NOMO-1 treated with dmso at 0.1 percent for 144 hours (cell line): ENCODE results near the gene PHF13.

Experiments used
- DNase-seq: peaks from one replicate; lab custom pipeline; 2025; ENCODE audit not compliant: unreplicated experiment; lab: John Stamatoyannopoulos, UW

Gene PHF13

DNA sequence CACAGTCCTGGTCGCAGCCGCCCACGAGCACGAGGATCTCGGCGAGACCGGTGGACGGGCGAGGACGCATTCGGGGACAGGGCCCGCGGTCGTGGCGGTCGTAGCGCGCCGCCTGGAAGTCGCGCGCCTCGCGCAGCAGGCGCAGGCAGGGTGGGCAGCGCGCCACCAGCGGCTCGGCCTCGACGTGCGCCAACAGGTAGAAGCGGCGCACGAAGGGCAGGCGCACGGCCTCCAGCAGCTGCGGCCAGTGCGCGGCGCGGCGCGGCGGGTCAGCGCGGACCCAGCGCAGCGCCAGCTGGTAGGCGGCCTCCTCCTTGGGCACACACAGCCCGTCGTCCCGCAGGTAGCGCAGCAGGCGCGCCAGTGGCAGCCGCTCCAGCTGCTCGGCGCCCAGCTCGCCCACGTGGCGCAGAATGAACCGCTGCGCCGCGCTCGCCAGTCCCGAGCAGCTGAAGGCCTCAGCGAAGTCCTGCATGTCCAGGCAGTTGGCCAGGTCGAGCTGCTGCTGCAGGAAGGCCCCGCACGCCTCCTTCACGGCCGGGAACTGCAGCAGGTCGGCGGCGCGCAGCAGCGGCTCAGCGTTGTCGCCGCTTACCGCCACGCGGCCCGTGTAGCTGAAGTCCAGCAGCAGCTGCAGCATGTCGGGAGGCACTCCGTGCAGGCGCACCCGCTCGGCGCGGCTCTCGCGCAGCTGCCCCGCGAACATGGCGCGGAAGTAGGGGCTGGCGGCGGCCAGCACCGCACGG is 11.4 kb upstream of the PHF13 start:
- no peak for DNase-seq

- peak; percentile 82 for DNase-seq
Measured at GRCh38 chr1:6602669-6603237, 10.8 kb upstream of the PHF13 start, which contains the start of gene KLHL21. TSS of gene KLHL21 (minus strand) at chr1:6602869. CDS start at chr1:6602817, 52 bp downstream.

DNA sequence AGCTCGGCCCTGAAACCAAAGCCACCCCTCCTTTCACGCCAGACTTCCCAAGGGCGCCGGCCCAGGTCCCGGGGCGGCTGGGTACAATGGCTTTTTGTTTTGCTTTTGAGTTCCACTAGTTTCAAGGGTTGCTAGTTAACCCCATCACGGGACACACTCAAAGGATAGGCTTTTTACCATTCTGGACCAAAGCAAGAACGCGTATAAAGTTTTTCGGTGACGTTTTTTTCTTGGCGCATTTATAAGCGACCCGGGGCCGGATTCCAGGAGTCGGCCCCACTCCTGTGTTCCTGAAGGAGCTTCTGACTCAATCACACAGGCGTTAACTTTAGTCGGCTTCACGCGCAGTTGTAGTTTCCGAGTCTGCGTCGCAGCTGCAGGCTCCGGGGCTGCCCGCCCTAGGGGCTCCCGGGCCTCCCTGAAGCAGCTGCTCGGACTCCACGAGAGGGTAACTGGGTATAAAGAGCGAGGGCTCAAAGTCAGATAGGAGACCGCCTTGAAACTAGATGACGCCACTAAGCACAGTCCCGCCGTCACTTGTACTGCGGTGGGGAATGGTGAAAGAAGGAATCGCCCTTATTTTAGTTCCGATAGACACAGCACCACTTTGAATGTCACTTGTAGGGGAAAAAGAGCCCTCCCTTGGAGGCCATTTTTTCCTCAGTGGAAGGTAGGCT is 10.2 kb upstream of the PHF13 start:
- no peak for DNase-seq

DNA sequence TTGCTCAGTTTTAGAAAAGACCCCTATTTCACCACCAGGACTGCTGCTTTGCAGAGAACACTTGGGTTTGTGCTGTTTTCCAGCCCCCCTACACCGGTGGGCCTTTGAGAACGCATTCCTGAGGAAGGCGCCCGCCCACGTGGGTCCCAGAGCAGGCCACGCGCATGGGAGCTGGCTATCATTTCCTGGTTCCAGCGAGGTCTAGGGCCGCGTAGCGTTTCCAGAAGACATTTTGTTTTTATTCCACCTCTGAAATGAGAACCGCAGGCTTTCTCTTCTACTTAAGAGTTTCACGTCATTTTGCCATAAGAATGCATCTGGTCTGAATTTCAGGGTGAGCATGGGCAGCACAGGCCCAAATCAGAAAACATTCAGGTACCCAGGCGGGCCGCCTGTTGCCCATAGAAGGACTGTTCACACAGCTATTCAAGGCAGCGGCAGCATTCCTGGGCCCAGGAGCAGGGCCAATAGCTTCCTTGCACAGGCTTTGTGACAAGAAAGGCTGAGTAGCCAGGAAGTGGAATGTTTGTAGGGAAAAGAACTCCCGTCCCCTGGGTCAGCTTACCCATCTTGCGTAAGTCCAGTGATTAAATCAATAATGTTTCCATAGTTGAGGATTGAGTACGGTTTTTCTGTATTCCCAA is 9.5 kb upstream of the PHF13 start:
- no peak for DNase-seq

GRCh38 chr1:6612641-6613360 is 730 bp upstream of the PHF13 start:
- no peak for DNase-seq

GRCh38 chr1:6614019-6614928 is 743 bp downstream of the PHF13 start:
- no peak for DNase-seq

DNA sequence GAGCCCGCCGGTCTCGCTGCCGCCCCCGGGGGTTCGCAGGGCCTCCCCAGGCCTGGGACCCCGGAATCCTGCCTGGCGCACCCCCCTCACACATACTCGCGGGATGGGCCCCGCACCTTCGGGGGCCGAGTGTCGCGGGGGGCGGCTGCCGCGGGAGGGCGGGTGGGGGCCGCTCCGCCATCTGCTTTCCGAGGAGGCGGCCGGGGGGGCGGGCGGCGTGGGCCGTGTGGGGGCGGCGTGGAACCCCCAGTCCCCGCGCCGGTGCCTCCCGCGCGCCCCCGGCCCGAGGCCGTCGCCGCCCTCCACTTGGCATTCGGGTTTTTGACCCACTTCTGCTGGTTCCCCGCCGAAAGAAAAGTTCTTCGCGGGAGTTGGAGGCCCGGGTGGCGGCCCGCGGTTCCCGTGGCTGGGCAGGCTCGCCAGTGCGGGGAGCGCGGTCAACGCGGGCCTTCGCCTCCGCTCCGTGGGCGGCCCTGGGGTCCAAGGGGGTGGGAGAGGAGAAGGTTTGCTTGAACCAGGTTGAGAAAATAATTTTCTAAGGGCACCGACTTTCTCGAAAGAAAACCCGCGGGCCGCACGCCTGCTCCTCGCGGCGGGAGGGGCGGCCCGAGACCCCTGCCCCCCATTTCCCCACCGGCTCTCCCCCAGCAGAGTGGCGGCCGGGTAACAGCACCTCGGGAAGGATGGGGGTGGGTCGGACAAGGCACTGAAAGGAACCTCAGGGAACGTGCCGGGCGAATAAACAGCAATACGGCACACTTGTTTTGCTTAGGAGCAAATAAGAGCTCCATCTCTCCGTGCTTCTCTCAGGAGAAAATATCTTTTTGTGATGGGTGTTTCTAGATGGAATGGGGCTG is 1.6 kb downstream of the PHF13 start:
- DNase-seq = no peak

- no peak for DNase-seq
Measured at GRCh38 chr1:6619045-6619444, 5.5 kb downstream of the PHF13 start.

- DNase-seq = no peak
Measured at GRCh38 chr1:6621429-6622391, 8.2 kb downstream of the PHF13 start.

- no peak for DNase-seq
Measured at GRCh38 chr1:6622396-6623152, 9.0 kb downstream of the PHF13 start.

DNA sequence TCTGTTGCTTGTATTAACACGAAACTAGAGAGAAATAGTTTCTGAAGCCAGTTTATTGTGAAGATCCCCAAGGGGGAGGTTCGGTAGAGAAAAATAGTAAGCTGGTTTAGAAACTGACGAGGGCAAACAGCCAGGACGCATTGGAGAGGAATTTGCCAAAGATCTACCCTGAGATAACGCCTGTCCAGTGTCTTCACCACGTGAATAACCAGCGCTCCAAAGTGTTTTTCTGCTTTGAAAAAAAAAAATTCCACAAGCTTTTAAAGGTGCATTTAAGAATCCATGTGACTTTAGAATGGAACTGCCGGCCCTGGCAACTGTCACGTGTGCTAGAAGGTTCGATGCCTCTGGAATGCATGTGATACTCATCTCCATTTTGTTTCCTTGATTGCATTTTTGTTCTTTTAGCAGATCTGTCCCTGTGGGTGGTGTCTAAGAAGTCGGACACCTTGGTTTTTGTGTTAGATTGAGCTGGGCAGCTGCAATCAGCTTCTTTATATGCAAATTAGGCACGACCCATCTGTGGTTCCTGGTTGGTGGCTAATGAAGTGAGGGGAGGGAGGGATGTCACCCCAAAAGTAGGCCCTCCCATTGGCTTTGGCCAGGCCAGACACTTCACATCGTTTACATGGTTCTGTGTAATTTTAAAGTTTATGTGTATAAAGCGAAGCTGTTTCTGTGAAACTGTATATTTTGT is 9.9 kb downstream of the PHF13 start:
- DNase-seq = no peak

GRCh38 chr1:6624710-6625583 is 11.4 kb downstream of the PHF13 start, which contains the start of gene THAP3:
TSS of gene THAP3 (plus strand) at chr1:6624868. CDS start at chr1:6625219, 351 bp downstream.
- DNase-seq = peak; percentile 45

DNA sequence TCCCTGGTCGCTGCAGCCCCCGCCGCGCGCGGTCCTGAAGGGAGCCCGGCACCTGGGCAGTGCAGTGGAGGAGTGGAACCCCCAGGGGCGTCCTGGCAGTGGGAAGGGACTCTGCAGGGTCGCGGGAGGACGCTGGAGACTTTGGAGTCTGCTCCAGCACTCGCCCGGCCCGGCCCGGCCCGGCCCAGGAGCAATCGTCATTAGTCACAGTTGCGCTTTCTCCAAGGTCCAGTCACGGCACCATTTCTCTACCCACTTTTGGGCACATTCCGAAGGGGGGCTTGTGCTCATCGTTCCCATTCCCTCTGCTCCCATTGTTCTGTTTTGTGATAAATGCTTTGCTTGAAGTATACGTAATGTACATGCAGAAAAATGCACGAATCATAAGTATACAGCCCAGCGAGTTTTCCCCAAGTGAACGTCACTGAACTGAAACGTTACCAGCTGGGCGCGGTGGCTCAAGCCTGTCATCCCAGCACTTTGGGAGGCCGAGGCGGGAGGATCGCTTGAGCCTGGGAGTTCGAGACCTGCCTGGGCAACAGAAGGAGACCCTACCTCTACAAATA is 12.1 kb downstream of the PHF13 start:
- DNase-seq = no peak

- DNase-seq = no peak
Measured at GRCh38 chr1:6627031-6627430, 13.5 kb downstream of the PHF13 start.

- DNase-seq = no peak
Measured at GRCh38 chr1:6627841-6628545, 14.5 kb downstream of the PHF13 start.
